Umbilical cord (tissue), 2 donors: ENCODE results near the gene CSMD2. TPM values are rescaled to one million over a fixed set of nuclear protein-coding genes. Genes with fewer than 3 reads are reported as not detected.
"Not testable (repeated sequence)": the region's sequence is repeated elsewhere in the genome, so short reads cannot be mapped to it uniquely, and the experiment has no call there.

Experiments used
- DNase-seq: peaks from one replicate; pipeline ENCODE4 v3.0.0-alpha.2; 2015; ENCODE audit warnings: low spot score
- total RNA-seq: library from RNA; depleted of rRNA; stranded (reverse); fragments of >200 nt; gene quantifications from one replicate; pipeline ENCODE4 v1.2.3, GENCODE V29; 2014; ENCODE audit warnings: low replicate concordance; ENCODE audit not compliant: insufficient read depth

Gene CSMD2
- total RNA-seq, 1 donor from 2014 or later: 10.1 TPM

DNA sequence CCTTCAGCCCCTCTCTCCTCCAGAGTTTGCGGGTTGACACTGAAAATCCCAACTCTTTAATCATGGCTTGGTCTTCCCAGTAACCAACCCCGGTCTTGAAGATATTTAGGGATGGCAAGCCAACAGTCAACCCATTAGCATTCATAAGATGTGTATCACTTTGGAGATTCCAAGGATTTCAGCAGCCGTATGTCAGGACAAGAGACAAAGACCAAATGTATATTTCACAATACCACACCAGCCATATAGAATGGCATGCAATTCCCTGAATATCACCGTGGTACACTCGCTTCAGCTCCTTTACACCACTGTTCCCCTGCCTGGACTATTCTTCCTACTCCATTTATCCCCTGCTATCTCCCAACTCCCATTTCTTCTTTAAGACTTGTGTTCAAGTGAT, 109.2 kb downstream of the CSMD2 start:
- DNase-seq: no peak

- no peak for DNase-seq
Observed at GRCh38 chr1:34054920-34055319, 110.1 kb downstream of the CSMD2 start.

DNA sequence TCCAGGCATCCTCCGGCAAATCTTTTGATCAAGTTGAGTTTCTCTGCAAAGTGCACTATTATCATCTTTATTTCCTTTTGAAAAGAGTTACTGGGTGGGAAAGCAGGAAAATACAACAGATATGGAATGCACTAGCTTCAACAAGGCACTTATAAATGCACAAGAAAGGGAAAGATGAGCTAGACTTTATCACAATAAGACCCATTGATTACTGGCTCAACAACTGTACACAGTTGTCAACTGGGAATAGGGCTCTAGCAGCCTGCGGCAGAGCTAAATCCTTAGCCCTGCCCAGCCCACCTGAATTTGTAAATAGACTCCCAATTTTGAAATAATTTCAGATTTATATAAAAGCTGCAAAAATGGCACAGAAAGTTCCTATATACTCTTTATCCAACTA, 111.4 kb downstream of the CSMD2 start:
- DNase-seq: no peak

DNA sequence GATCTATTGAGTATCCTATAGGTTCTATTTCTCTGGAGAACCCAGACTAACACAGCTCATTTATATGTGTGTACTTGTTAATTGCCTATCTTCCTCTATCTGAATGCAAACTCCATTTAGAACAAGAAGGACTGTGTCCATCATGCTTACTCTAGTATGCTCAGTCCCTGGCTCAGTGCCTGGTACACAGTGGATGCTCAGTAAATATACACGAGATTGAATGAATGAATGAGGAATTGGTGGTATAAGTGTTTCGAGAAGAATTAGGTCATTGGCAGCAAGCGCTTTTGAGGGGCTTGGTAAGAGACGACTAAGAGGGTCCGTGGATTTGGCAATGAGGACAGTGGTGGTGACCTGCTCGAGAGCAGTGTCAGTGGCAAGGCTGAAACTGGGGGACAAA, 112.5 kb downstream of the CSMD2 start:
- DNase-seq: no peak

GRCh38 chr1:34050709-34051485, 114.1 kb downstream of the CSMD2 start:
- no peak for DNase-seq

- no peak for DNase-seq
Observed at GRCh38 chr1:34049994-34050393, 115.0 kb downstream of the CSMD2 start.

- no peak for DNase-seq
Observed at GRCh38 chr1:34049477-34049876, 115.6 kb downstream of the CSMD2 start.

GRCh38 chr1:34037856-34038255, 127.2 kb downstream of the CSMD2 start:
- DNase-seq: no peak

DNA sequence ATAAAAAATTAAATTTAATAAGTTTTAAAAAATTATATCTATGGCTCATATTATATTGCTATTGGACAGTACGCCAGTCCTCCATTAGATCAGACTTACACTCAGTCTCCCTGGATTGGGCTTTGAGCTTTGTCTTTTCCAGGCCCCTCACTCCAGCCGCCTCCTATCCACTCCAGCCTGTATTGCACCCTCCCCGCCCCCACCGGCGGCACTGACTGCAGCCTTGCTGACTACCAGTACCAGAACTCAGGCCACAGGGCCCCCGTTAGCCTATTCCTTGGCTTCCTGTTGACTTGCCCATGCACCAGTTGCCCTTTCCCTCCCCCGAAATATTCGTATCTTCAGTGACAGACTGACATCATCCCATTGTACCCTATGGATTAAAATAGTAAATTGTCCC, 127.9 kb downstream of the CSMD2 start:
- DNase-seq: no peak

DNA sequence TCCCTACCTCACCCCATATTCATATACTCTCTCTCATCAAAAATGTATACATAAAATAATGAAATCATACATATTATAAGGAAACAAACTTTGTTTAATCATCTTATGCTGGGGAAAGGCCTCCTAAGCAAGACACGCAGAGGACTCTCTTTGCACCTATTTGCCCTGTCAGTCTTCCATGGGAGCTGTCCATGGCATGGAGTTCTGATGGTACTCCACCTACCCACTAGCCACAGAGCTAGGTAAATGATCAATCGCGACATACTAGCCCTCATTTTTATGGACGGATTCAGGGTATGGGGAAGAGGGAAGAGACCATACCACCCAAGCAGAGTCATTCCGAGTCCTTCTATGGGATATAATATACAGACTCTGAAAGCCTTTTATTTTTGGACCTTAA, 131.0 kb downstream of the CSMD2 start:
- no peak for DNase-seq

DNA sequence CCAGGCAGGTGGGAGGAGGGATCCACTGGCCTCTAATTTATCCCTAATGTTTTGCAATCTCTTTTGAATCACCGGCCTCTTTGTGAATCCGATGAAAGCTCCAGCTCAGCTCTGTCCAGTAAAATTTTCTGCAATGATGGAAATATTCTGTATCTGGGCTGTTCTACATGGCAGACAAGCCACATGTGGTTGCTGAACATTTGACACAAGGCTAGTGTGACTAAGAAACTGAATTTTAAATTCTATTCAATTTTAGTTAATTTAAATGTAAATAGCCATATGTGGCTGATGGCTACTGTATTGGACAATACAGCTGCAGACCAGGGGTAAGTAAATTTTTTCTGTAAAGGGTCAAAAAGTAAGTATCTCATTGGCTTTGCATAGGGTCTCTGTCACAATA, 135.1 kb downstream of the CSMD2 start:
- DNase-seq: no peak

DNA sequence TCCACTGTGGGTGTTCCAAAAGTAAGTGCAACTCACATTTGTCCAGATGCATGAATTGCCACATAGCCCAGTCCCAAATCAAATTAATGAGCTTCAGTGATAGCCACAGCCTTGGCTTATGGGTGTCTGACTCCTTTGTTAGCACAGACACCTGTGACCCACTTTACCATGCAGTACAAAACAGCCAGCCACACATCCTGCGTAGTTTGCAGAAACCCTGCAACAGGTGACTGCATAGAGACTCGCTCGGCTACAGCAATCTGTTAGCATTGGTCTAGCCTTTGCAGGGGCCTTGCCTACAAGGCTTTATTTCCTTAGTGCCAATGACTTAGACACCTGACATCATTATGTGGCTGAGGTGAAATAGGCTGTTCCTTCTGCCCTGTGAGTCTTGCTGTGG, 135.5 kb downstream of the CSMD2 start:
- no peak for DNase-seq

GRCh38 chr1:34028381-34029055, 136.5 kb downstream of the CSMD2 start:
- DNase-seq: no peak

DNA sequence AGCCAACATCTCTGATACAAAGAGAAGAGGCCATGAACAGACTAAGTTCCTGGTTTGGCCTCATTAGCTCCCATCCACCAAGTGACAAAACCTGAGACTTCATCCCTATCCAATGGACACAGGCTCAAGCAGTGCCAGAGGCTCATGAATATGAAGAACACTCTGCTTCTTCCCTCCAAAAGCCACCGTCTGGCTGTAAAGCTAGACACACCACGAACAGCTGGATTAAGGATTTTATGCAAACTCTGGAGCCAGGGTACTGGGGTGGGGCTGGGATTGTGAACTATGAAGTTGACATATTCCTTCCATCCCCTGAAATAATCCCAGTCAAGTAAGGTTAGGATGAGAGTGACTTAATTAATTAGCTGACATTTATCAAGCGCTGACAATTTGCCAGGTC, 139.4 kb downstream of the CSMD2 start:
- DNase-seq: no peak

- DNase-seq: no peak
Observed at GRCh38 chr1:34024485-34024884, 140.5 kb downstream of the CSMD2 start.

- no peak for DNase-seq
Observed at GRCh38 chr1:34019741-34020552, 145.1 kb downstream of the CSMD2 start.

GRCh38 chr1:34018285-34018684, 146.7 kb downstream of the CSMD2 start:
- no peak for DNase-seq

DNA sequence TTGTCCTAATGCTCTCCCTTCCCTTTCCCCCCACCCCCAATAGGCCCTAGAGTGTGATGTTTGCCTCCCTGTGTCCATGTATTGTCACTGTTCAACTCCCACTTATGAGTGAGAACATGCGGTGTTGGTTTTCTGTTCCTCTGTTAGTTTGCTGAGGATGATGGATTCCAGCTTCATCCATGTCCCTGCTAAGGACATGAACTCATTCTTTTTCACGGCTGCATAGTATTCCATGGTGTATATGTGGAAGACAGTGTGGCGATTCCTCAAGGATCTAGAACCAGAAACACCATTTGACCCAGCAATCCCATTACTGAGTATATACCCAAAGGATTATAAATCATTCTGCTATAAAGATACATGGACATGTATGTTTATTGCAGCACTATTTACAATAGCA, 148.7 kb downstream of the CSMD2 start:
- not testable (repeated sequence) for DNase-seq

DNA sequence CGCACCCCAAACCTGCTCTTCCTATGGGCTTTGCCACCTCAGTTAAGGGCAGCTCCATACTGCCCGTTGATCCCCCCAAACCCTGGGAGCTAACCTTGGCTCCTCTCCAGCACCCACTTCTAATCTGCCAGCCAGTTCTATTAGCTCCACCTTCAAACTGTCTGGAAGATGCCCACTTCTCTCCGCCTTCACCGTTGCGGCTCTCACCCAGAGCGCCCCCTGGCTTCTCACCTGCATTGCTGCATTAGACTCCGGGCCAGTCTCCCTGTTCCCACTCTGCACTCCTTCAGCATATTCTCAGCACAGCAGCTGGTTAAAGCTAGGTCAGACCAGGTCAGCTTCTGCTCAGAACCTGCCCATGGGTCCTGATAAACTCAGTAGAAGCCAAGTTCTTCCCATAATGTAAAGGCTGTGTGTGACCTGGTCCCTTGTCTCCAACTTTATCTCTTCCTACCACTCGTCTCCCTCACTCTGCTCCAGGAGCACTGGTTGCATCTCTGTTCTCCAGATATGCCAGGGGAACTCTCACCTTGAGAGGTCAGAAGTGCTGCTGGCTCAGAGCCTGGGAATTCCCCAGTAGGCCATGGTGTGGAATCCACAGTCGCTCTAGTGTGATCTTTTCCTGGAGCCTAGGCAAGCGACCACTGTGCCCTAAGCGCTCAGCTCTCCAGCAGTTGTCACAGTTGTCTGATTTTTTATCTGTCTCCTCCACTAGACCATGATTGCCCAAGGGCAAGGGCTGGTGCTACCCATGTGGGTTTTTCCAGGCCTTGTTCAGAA, 150.9 kb downstream of the CSMD2 start:
- DNase-seq: no peak

- no peak for DNase-seq
Observed at GRCh38 chr1:34013136-34013535, 151.9 kb downstream of the CSMD2 start.

- peak; percentile 30 for DNase-seq
Observed at GRCh38 chr1:34009340-34009985, 155.6 kb downstream of the CSMD2 start.
